Prostate gland (tissue), 2 donors: ENCODE data around the gene RHOT2. TPM values are rescaled to one million over a fixed set of nuclear protein-coding genes. Genes with fewer than 3 reads are reported as not detected.

Experiments
- DNase-seq: peaks from one replicate; pipeline ENCODE4 v3.0.0-alpha.2; 2019; ENCODE audit warnings: low spot score
- H3K27ac ChIP-seq, 2 donors: fragments of 200-600 bp; sonication (generic); 2 replicates each; pipeline ENCODE4 v1.5.1; 2017 to 2019
- H3K27me3 ChIP-seq: fragments of 200-600 bp; sonication (generic); replicated peaks from 2 replicates; pipeline ENCODE4 v1.5.1; 2019; ENCODE audit not compliant: insufficient read depth
- H3K36me3 ChIP-seq, 2 donors: fragments of 200-600 bp; sonication (generic); 1 replicate in 1 of 2; 2 replicates in 1 of 2; pipeline versions ENCODE4 v1.5.1 to v1.8.1; 2017 to 2019
- H3K4me1 ChIP-seq: fragments of 200-600 bp; sonication (generic); replicated peaks from 2 replicates; pipeline ENCODE4 v1.5.1; 2019
- H3K4me3 ChIP-seq, 2 donors: fragments of 200-600 bp; sonication (generic); 2 replicates each; pipeline ENCODE4 v1.5.1; 2017 to 2019
- H3K9me3 ChIP-seq: fragments of 200-600 bp; sonication (generic); 2 replicates; pipeline ENCODE4 v1.5.1; 2017
- POLR2A ChIP-seq: fragments of 450-650 bp; IDR thresholded peaks from one replicate; pipeline ENCODE4 v1.6.1; 2016; ENCODE audit warnings: antibody characterized with exemption, mild to moderate bottlenecking
- POLR2AphosphoS5 ChIP-seq: sonication (generic); formaldehyde crosslinking; IDR thresholded peaks from one replicate; pipeline ENCODE4 v1.6.1; 2017; ENCODE audit warnings: antibody characterized with exemption
- WGBS: methylation state at CpG from one replicate; pipeline ENCODE4 v1.1.5; 2018; 5-methylcytosine and 5-hydroxymethylcytosine counted together
- intact Hi-C: fragments of 100-400 bp; cut with DNase I; formaldehyde crosslinking; loops from one replicate; pipeline ENCODE4 v1.14.2; 2022
- total RNA-seq, 2 donors: library from RNA; depleted of rRNA; stranded (reverse); fragments of >200 nt; gene quantifications; one replicate each; pipeline ENCODE4 v1.1.0, GENCODE V29; 2016
- TF ChIP-seq, protein P1 (sequence below), 4 experiments: fragments of 200-600 bp in 2 of 4; fragments of 450-650 bp in 2 of 4; sonication (generic) in 2 of 4; IDR thresholded peaks; 1 replicate in 3 of 4; 2 replicates in 1 of 4; pipeline ENCODE4 v1.5.1; 2016 to 2019; ENCODE audit warnings: antibody characterized with exemption in 4 of 4, mild to moderate bottlenecking in 2 of 4, moderate library complexity in 2 of 4

RHOT2 gene
- total RNA-seq, 2 donors from 2014 or later: 101 to 169 TPM

- no peak overlapping the region for H3K4me3 ChIP-seq
- H3K27ac ChIP-seq: no peak overlapping the region
- H3K4me1 ChIP-seq: peaks cover 7% of the 10 kb centered on the region
- H3K9me3 ChIP-seq: no peaks in the 10 kb centered on the region
- DNase-seq: no peak
- no peaks in the 10 kb centered on the region for H3K27me3 ChIP-seq
- peaks cover 17 to 37% of the 10 kb centered on the region in 2 donors for H3K36me3 ChIP-seq
- 81% methylated on average over 35 of the region's 40 CpGs for WGBS
- TF ChIP-seq, protein P1, sequence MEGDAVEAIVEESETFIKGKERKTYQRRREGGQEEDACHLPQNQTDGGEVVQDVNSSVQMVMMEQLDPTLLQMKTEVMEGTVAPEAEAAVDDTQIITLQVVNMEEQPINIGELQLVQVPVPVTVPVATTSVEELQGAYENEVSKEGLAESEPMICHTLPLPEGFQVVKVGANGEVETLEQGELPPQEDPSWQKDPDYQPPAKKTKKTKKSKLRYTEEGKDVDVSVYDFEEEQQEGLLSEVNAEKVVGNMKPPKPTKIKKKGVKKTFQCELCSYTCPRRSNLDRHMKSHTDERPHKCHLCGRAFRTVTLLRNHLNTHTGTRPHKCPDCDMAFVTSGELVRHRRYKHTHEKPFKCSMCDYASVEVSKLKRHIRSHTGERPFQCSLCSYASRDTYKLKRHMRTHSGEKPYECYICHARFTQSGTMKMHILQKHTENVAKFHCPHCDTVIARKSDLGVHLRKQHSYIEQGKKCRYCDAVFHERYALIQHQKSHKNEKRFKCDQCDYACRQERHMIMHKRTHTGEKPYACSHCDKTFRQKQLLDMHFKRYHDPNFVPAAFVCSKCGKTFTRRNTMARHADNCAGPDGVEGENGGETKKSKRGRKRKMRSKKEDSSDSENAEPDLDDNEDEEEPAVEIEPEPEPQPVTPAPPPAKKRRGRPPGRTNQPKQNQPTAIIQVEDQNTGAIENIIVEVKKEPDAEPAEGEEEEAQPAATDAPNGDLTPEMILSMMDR (IDR thresholded peaks at IDR 0.05): no peak
- TF ChIP-seq POLR2A (no peak), POLR2AphosphoS5 (no peak)
- intact Hi-C loops: no loop called here
Observed at GRCh38 chr16:671353-672131, 3.6 kb downstream of the RHOT2 start.

GRCh38 chr16:672371-672770 lies 4.4 kb downstream of the RHOT2 start:
- Histone ChIP-seq H3K4me1 (peaks cover 7% of the 10 kb centered on the region), H3K9me3 (no peaks in the 10 kb centered on the region), H3K4me3 (no peak overlapping the region), H3K27me3 (no peaks in the 10 kb centered on the region), H3K36me3 (peaks cover 17 to 37% of the 10 kb centered on the region in 2 donors), H3K27ac (no peak overlapping the region)
- TF ChIP-seq POLR2AphosphoS5 (no peak), POLR2A (no peak)
- TF ChIP-seq, protein P1 (IDR thresholded peaks at IDR 0.05): no peak
- no peak for DNase-seq
- intact Hi-C loops: no loop called here
- 89% methylated on average over 16 of the region's 19 CpGs for WGBS

- TF ChIP-seq POLR2A (no peak), POLR2AphosphoS5 (no peak)
- TF ChIP-seq, protein P1 (IDR thresholded peaks at IDR 0.05): no peak
- 90% methylated on average over 21 of the region's 21 CpGs for WGBS
- H3K27ac ChIP-seq: no peak overlapping the region
- no peak overlapping the region for H3K4me3 ChIP-seq
- H3K27me3 ChIP-seq: no peaks in the 10 kb centered on the region
- DNase-seq: no peak
- peaks cover 7% of the 10 kb centered on the region for H3K4me1 ChIP-seq
- no peaks in the 10 kb centered on the region for H3K9me3 ChIP-seq
- intact Hi-C loops: no loop called here
- peaks cover 17 to 37% of the 10 kb centered on the region in 2 donors for H3K36me3 ChIP-seq
Observed at GRCh38 chr16:672851-673250, 4.9 kb downstream of the RHOT2 start.

GRCh38 chr16:673399-673991 lies 5.6 kb downstream of the RHOT2 start:
- no peak overlapping the region for H3K27ac ChIP-seq
- TF ChIP-seq POLR2AphosphoS5 (no peak), POLR2A (no peak)
- TF ChIP-seq, protein P1 (IDR thresholded peaks at IDR 0.05): no peak
- DNase-seq: no peak
- H3K4me3 ChIP-seq: no peak overlapping the region
- peaks cover 17 to 37% of the 10 kb centered on the region in 2 donors for H3K36me3 ChIP-seq
- no peaks in the 10 kb centered on the region for H3K9me3 ChIP-seq
- WGBS: 90% methylated on average over 18 of the region's 18 CpGs
- intact Hi-C loops: no loop called here
- H3K4me1 ChIP-seq: peaks cover 7% of the 10 kb centered on the region
- H3K27me3 ChIP-seq: no peaks in the 10 kb centered on the region
